K562 (cell line): Measurements from ENCODE around the gene ZNF316. TPM values are rescaled to one million over a fixed set of nuclear protein-coding genes. Genes with fewer than 3 reads are reported as not detected.

Source experiments
- ATAC-seq: fragments of 200-7000 bp; cut with Tn5 transposase; 3 replicates; pipeline ENCODE4 v1.9.1; 2020; ENCODE audit warnings: moderate library complexity
- BruUV-seq: library from RNA; stranded (reverse); fragments of 400-500 nt; replicated peaks from 2 replicates; lab custom pipeline; 2021; lab: Mats Ljungman, UMichigan
- CTCF ChIA-PET: fragments of 300-600 bp; formaldehyde crosslinking; extraction: SDS; loops from one replicate; lab custom pipeline; 2021; ENCODE audit warnings: low intra/inter-chr PET ratio; lab: Yijun Ruan, JAX
- POLR2A ChIA-PET: fragments of 300-600, 350-650 bp; sonication (Branson Sonifier 250); formaldehyde crosslinking; extraction: SDS; loops from one replicate; lab custom pipeline; 2021; ENCODE audit warnings: antibody characterized with exemption, inconsistent platforms; lab: Yijun Ruan, JAX
- DNase-seq, 4 experiments: peaks; one replicate each; pipeline versions ENCODE4 v3.0.0 to v3.0.0-alpha.2; 2011 to 2018; ENCODE audit warnings: low spot score in 3 of 4, mixed read lengths in 3 of 4; ENCODE audit errors: extremely low read depth in 1 of 4
- FAIRE-seq: peaks from 2 replicates; lab custom pipeline; 2011; peaks lifted over from hg19 to GRCh38; lab: Jason Lieb, UNC
- H2AFZ ChIP-seq: 2 replicates; pipeline ENCODE4 v1.6.0; 2011; ENCODE audit warnings: low read depth, low read length, control low read depth, inconsistent platforms
- H3K27ac ChIP-seq: fragments of 200-600 bp; 3 replicates; pipeline ENCODE4 v1.8.0; 2011; ENCODE audit warnings: low read depth, mild to moderate bottlenecking, control low read depth, inconsistent platforms, low read length, moderate library complexity, mixed read lengths; ENCODE audit errors: extremely low read depth
- H3K27me3 ChIP-seq, 2 experiments: fragments of 300-600 bp in 1 of 2; 2 replicates in 1 of 2; 3 replicates in 1 of 2; pipeline versions ENCODE4 v1.6.0 to v1.8.0; 2011; ENCODE audit warnings: inconsistent platforms in 2 of 2, low read length in 2 of 2, mild to moderate bottlenecking in 1 of 2, mixed read lengths in 1 of 2, moderate library complexity in 1 of 2; ENCODE audit not compliant: control insufficient read depth in 2 of 2, insufficient read depth in 2 of 2
- H3K36me3 ChIP-seq: fragments of 300-600 bp; 3 replicates; pipeline ENCODE4 v1.8.0; 2011; ENCODE audit warnings: mild to moderate bottlenecking, low read length, inconsistent platforms; ENCODE audit not compliant: control insufficient read depth, insufficient read depth
- H3K4me1 ChIP-seq, 2 experiments: fragments of 200-600 bp in 1 of 2; replicated peaks in 1 of 2; 2 replicates in 1 of 2; 3 replicates in 1 of 2; pipeline versions ENCODE4 v1.5.1 to v1.8.0; 2011; ENCODE audit warnings: inconsistent platforms in 2 of 2, low read length in 2 of 2, mild to moderate bottlenecking in 1 of 2, mixed read lengths in 1 of 2, moderate library complexity in 1 of 2; ENCODE audit not compliant: control insufficient read depth in 2 of 2, insufficient read depth in 2 of 2
- H3K4me2 ChIP-seq: 2 replicates; pipeline ENCODE4 v1.6.1; 2011; ENCODE audit warnings: low read length, control low read depth, inconsistent platforms, mixed read lengths; ENCODE audit not compliant: insufficient read depth
- H3K4me3 ChIP-seq: fragments of 200-600 bp; sonication (generic), shearing (Covaris generic); 2 replicates; pipeline ENCODE4 v1.5.1; 2016; ENCODE audit warnings: control low read depth, inconsistent platforms
- H3K79me2 ChIP-seq: fragments of 200-600 bp; 3 replicates; pipeline ENCODE4 v1.8.0; 2011; ENCODE audit warnings: low read length, inconsistent platforms; ENCODE audit not compliant: control insufficient read depth, insufficient read depth
- H3K9ac ChIP-seq, 2 experiments: 2 replicates each; pipeline versions ENCODE4 v1.6.0 to v1.6.1; 2011; ENCODE audit warnings: low read depth in 2 of 2, low read length in 2 of 2, control low read depth in 1 of 2, inconsistent platforms in 1 of 2, mild to moderate bottlenecking in 1 of 2, mixed read lengths in 1 of 2; ENCODE audit not compliant: insufficient read depth in 1 of 2
- H3K9me1 ChIP-seq: one replicate; pipeline ENCODE4 v1.6.0; 2011; ENCODE audit warnings: inconsistent platforms, mild to moderate bottlenecking, low read length, moderate library complexity; ENCODE audit not compliant: control insufficient read depth, insufficient read depth
- H3K9me3 ChIP-seq: replicated peaks from 2 replicates; pipeline ENCODE4 v1.5.1; 2011; ENCODE audit warnings: low read depth, low read length, inconsistent platforms; ENCODE audit not compliant: control insufficient read depth, insufficient read depth
- H4K20me1 ChIP-seq: replicated peaks from 2 replicates; pipeline ENCODE4 v1.6.1; 2011; ENCODE audit warnings: low read length, inconsistent platforms, mixed read lengths; ENCODE audit not compliant: control insufficient read depth, insufficient read depth
- ARID1B ChIP-seq: fragments of 450-650 bp; IDR thresholded peaks from 2 replicates; pipeline ENCODE4 v1.6.1; 2016; ENCODE audit warnings: antibody characterized with exemption, mild to moderate bottlenecking, inconsistent platforms
- CHD1 ChIP-seq: fragments of 200-600 bp; sonication (generic); IDR thresholded peaks from one replicate; pipeline ENCODE4 v1.6.1; 2012; ENCODE audit warnings: mild to moderate bottlenecking, moderate library complexity, low read length, inconsistent platforms
- MYNN ChIP-seq, 2 experiments: sonication (generic); formaldehyde crosslinking in 1 of 2; IDR thresholded peaks; 2 replicates each; pipeline versions ENCODE4 v1.5.0 to v1.6.1; 2016 to 2020; ENCODE audit warnings: antibody characterized with exemption in 1 of 2, missing genetic modification reagents in 1 of 2
- NR0B1 ChIP-seq: fragments of 450-650 bp; IDR thresholded peaks from one replicate; pipeline ENCODE4 v1.6.1; 2018; ENCODE audit warnings: mild to moderate bottlenecking, moderate library complexity; ENCODE audit not compliant: partially characterized antibody
- REST ChIP-seq, 2 experiments: fragments of 450-650 bp; formaldehyde crosslinking in 1 of 2; IDR thresholded peaks; 2 replicates each; pipeline versions ENCODE4 v1.4.0 to v1.6.1; 2014 to 2020; ENCODE audit warnings: mild to moderate bottlenecking in 2 of 2, borderline replicate concordance in 1 of 2, low read depth in 1 of 2
- THRAP3 ChIP-seq: fragments of 450-650 bp; IDR thresholded peaks from 2 replicates; pipeline ENCODE4 v1.6.1; 2016; ENCODE audit warnings: mild to moderate bottlenecking, inconsistent platforms, borderline replicate concordance
- ZBTB8A ChIP-seq: fragments of 450-650 bp; IDR thresholded peaks from 2 replicates; pipeline ENCODE4 v1.6.1; 2018; ENCODE audit warnings: mild to moderate bottlenecking, moderate library complexity; ENCODE audit not compliant: partially characterized antibody
- WGBS: fragments of 100-300 bp; shearing (Covaris generic); methylation state at CpG from one replicate; pipeline ENCODE4 v1.1.6; 2016; ENCODE audit warnings: low coverage, mixed read lengths; ENCODE audit not compliant: insufficient coverage; ENCODE audit errors: missing lambda C conversion rate; 5-methylcytosine and 5-hydroxymethylcytosine counted together
- in situ Hi-C: fragments of 300-500 bp; cut with MboI; formaldehyde crosslinking; loops from 4 replicates; pipeline ENCODE4 v1.15.0; 2018; ENCODE audit warnings: inconsistent platforms, mixed read lengths
- intact Hi-C: fragments of 100-400 bp; cut with micrococcal nuclease; formaldehyde crosslinking; loops from 2 replicates; pipeline ENCODE4 v1.14.2; 2022
- polyA plus RNA-seq, 8 experiments: library from polyadenylated mRNA; depleted of rRNA in 4 of 8; stranded (reverse) in 5 of 8; unstranded in 3 of 8; fragments of >200 nt; fragmentation: Nextera tagmentation in 2 of 8; fragmentation: Illumina TruSeq in 1 of 8; extraction: Ambion mirVana in 2 of 8; extraction: Trizol in 1 of 8; gene quantifications; 2 replicates each; pipeline versions ENCODE4 v1.2.1 to v1.2.3, GENCODE V29; 2011 to 2014; ENCODE audit warnings: inconsistent platforms in 1 of 8, missing spikeins in 1 of 8
- total RNA-seq, 7 experiments: library from RNA; depleted of rRNA in 6 of 7; stranded (reverse); fragments of >200 nt in 6 of 7; fragmentation: Illumina TruSeq in 2 of 7; extraction: Trizol in 2 of 7; gene quantifications; 2 replicates each; pipeline versions ENCODE4 v1.2.1 to v1.2.3, GENCODE V29; 2011 to 2021; ENCODE audit warnings: low replicate concordance in 1 of 7
- TF ChIP-seq, protein P1 (sequence below): fragments of 450-650 bp; formaldehyde crosslinking; IDR thresholded peaks from 2 replicates; pipeline ENCODE4 v1.4.0; 2022; ENCODE audit warnings: missing genetic modification characterization

The ZNF316 gene
- total and polyA plus RNA-seq, 9 of the 15 experiments (the other 6 are each of a cell fraction or from before 2014, with no cell fraction given) = 0.10 to 34.0 (median 8.6) TPM

GRCh38 chr7:6589829-6590644 is 47.1 kb upstream of the ZNF316 start, which contains the start of gene INTS15:
TSS of gene INTS15 (plus strand) at chr7:6590021. CDS start at chr7:6590284, 263 bp downstream.
- POLR2A ChIA-PET = interaction anchor here (0.5 to 2.7 kb wide), 10 partner anchors 11 to 213 kb away, joined by 3 to 19 read pairs (median 4); partner anchors contain the start of gene ZDHHC4
- in situ Hi-C loops = no loop called here
- H3K79me2 ChIP-seq = peaks cover 16% of the 10 kb centered on the region
- no peaks in the 10 kb centered on the region for H3K9me3 ChIP-seq
- intact Hi-C loops = no loop called here
- FAIRE-seq (no peak), DNase-seq (peak; percentile 89 to 94 (median 92)), ATAC-seq (peak; percentile 90)
- peak within 1 kb of the TSS; percentile 76 to 99; a peak in 3 of 4 replicates for H3K9ac ChIP-seq
- peaks cover 7 to 16% of the 10 kb centered on the region in 2 experiments for H3K4me1 ChIP-seq
- 0% methylated on average over 36 of the region's 107 CpGs for WGBS
- CTCF ChIA-PET = interaction anchor here (0.6 to 0.7 kb wide), 3 partner anchors 48 to 272 kb away, joined by 3 to 5 read pairs (median 3); no protein-coding TSS in a partner anchor
- no peaks in the 10 kb centered on the region for H3K27me3 ChIP-seq
- H3K36me3 ChIP-seq = peaks cover 64% of the 10 kb centered on the region
- no TSS peak for BruUV-seq
- peak within 1 kb of the TSS; percentile 97 for H2AFZ ChIP-seq
- peaks cover 5% of the 10 kb centered on the region for H3K9me1 ChIP-seq
- H3K27ac ChIP-seq = peak within 1 kb of the TSS; percentile 80
- H3K4me3 ChIP-seq = peak within 1 kb of the TSS; percentile 98
- H4K20me1 ChIP-seq = no peaks in the 10 kb centered on the region
- peak within 1 kb of the TSS; percentile 96 for H3K4me2 ChIP-seq
- TF ChIP-seq THRAP3 (no peak), REST (IDR thresholded peaks at IDR 0.05; ENCODE audit: borderline replicate concordance) (peak; percentile 40; the same call in 1 of the 2 replicates), REST (CRISPR knock-in tag; IDR thresholded peaks at IDR 0.05; ENCODE audit: low read depth) (peak; percentile 21), NR0B1 (no peak), CHD1 (peak; percentile 81), ZBTB8A (no peak), ARID1B (no peak), MYNN (IDR thresholded peaks at IDR 0.05) (no peak), MYNN (CRISPR knock-in tag; IDR thresholded peaks at IDR 0.05) (no peak)
- TF ChIP-seq, protein P1, sequence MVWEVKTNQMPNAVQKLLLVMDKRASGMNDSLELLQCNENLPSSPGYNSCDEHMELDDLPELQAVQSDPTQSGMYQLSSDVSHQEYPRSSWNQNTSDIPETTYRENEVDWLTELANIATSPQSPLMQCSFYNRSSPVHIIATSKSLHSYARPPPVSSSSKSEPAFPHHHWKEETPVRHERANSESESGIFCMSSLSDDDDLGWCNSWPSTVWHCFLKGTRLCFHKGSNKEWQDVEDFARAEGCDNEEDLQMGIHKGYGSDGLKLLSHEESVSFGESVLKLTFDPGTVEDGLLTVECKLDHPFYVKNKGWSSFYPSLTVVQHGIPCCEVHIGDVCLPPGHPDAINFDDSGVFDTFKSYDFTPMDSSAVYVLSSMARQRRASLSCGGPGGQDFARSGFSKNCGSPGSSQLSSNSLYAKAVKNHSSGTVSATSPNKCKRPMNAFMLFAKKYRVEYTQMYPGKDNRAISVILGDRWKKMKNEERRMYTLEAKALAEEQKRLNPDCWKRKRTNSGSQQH = no peak
